Myocyte (in vitro differentiated cells): ENCODE results near the gene KLHL29. TPM values are rescaled to one million over a fixed set of nuclear protein-coding genes. Genes with fewer than 3 reads are reported as not detected.

ENCODE experiments used
- DNase-seq: peaks from one replicate; pipeline ENCODE4 v3.0.0-alpha.2; 2012; ENCODE audit warnings: low read depth
- total RNA-seq: library from RNA; depleted of rRNA; stranded (reverse); fragments of >200 nt; gene quantifications from 2 replicates; pipeline ENCODE4 v1.2.3, GENCODE V29; 2014

The KLHL29 gene
- total RNA-seq, 1 donor from 2014 or later = 3.6 TPM

GRCh38 chr2:23509103-23509502 lies 124.1 kb downstream of the KLHL29 start:
- DNase-seq = no peak

- DNase-seq = no peak
Measured at GRCh38 chr2:23509596-23510292, 124.8 kb downstream of the KLHL29 start.

GRCh38 chr2:23510471-23510870 lies 125.5 kb downstream of the KLHL29 start:
- no peak for DNase-seq

- no peak for DNase-seq
Measured at GRCh38 chr2:23512778-23513177, 127.8 kb downstream of the KLHL29 start.

- DNase-seq = no peak
Measured at GRCh38 chr2:23513245-23513871, 128.4 kb downstream of the KLHL29 start.

GRCh38 chr2:23513872-23514793 lies 129.2 kb downstream of the KLHL29 start:
- peak; percentile 27 for DNase-seq

GRCh38 chr2:23516520-23517256 lies 131.7 kb downstream of the KLHL29 start:
- no peak for DNase-seq

GRCh38 chr2:23518481-23519333 lies 133.7 kb downstream of the KLHL29 start:
- DNase-seq = peak; percentile 34

- peak; percentile 91 for DNase-seq
Measured at GRCh38 chr2:23519334-23519651, 134.3 kb downstream of the KLHL29 start.

GRCh38 chr2:23520256-23520655 lies 135.3 kb downstream of the KLHL29 start:
- peak; percentile 58 for DNase-seq

GRCh38 chr2:23521060-23521459 lies 136.1 kb downstream of the KLHL29 start:
- no peak for DNase-seq

GRCh38 chr2:23522726-23523372 lies 137.9 kb downstream of the KLHL29 start:
- DNase-seq = peak; percentile 46

- DNase-seq = peak; percentile 27
Measured at GRCh38 chr2:23523373-23524260, 138.6 kb downstream of the KLHL29 start.

- DNase-seq = peak; percentile 95
Measured at GRCh38 chr2:23524261-23524706, 139.3 kb downstream of the KLHL29 start.

GRCh38 chr2:23525137-23525765 lies 140.3 kb downstream of the KLHL29 start:
- no peak for DNase-seq

- no peak for DNase-seq
Measured at GRCh38 chr2:23526114-23526513, 141.1 kb downstream of the KLHL29 start.

- DNase-seq = no peak
Measured at GRCh38 chr2:23526835-23527790, 142.1 kb downstream of the KLHL29 start.
